ENCODE results near the gene SRSF3.
"Not testable (repeated sequence)": the region's sequence is repeated elsewhere in the genome, so short reads cannot be mapped to it uniquely, and the experiment has no call there.

Gene SRSF3

DNA sequence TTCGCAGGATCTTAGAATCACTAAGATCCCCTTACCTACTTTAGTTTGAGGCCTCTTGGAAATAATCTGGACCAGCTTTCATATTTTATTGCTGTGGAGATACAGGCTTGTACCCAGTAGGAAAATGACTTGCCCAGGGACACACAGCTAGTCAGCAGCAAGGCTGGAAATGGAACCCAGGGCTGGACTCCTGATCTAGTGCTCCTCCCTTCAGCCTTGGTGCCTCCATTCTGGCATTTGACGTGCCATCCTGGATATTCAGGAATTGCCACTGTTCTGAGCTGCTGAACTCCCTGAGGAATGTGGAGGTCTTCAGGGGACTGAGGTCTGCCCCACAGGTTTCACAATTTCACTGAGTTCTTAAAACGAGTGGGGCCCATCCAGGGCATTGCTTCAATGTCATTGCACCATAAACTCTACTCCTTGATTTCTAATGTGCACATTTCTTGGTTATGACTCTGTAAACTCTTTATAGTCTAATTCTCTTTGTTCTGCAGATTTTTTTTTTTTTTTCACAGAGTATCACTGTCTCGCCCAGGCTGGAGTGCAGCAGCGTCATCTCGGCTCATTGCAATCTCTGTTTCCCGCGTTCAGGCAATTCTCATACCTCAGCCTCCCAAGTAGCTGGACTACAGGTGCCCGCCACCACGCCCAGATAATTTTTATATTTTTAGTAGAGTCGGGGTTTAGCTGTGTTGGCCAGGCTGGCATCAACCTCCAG is 57.7 kb downstream of the SRSF3 start:
- DNase-seq, result no peak

DNA sequence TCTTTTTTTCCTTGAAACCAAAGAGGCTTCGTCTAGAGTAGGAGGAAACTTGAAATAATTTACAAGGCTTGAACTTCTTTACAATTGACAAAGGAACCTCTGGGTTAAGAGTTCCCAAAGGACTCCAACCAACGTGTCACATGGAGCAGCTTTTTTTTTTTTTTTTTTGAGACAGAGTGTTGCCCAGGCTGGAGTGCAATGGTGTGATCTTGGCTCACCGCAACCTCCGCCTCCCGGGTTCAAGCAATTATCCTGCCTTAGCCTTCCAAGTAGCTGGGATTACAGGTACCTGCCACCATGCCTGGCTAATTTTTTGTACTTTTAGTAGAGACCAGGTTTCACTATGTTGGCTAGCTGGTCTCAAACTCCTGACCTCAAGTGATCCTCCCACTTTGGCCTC is 60.3 kb downstream of the SRSF3 start:
- DNase-seq, result not testable (repeated sequence)
